K562 treated with DMSO at 1 percent for 48 hours (cell line): Measurements from ENCODE around the gene DEFB123. TPM values are rescaled to one million over a fixed set of nuclear protein-coding genes. Genes with fewer than 3 reads are reported as not detected.

Experiments used
- total RNA-seq: library from RNA; unstranded; fragments of 300-600 nt; gene quantifications from 2 replicates; pipeline ENCODE4 v1.2.3, GENCODE V29; 2022; ENCODE audit warnings: low replicate concordance; ENCODE audit errors: extremely low read depth

Gene DEFB123, protein sequence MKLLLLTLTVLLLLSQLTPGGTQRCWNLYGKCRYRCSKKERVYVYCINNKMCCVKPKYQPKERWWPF
- total RNA-seq: not detected in 2 replicates

GRCh38 chr20:31440012-31440659, at the start of gene DEFB123:
TSS of gene DEFB123 (plus strand) at chr20:31440632. CDS start at chr20:31440699, 67 bp downstream.

DNA sequence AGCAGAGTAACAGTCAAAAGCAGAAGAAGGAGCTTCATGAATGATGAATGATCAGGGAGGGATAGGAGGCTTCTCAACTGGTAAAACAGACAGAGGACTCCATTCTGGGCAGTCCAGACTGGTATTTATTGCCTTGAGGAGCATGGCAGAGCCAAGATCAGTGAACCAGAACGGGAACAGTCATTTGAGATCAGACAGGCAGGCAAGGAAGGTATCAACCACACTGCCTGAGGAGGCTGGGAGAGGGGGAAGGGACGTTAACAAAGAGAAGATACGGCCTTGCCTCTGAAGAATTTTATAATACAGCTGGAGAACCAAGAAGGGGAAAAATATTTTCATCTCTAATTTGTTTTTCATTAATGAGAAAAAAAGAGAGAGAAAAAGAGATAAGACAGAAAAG, 34.3 kb upstream of the DEFB123 start, which contains the start of gene DEFB121:
DEFB121 (minus strand) TSS at position 101 of the 400 bp plus-strand sequence; CDS start at position 38, 63 bp downstream.

GRCh38 chr20:31474758-31475427, 34.5 kb downstream of the DEFB123 start, which contains the start of the genes DEFB124 and REM1:
TSS of gene DEFB124 (minus strand) at chr20:31475127. CDS start at chr20:31473013, 2,114 bp downstream.
TSS of gene REM1 (plus strand) at chr20:31475288. CDS start at chr20:31476446, 1,158 bp downstream.

Other genes starting within 250 kb of the DEFB123 start
- not detected in 2 replicates for gene DEFB115, start 183.0 kb upstream of the DEFB123 start, total RNA-seq
- not detected in 2 replicates for gene DEFB116, start 132.0 kb upstream of the DEFB123 start, total RNA-seq
- not detected in 2 replicates for gene DEFB118, start 72.0 kb upstream of the DEFB123 start, total RNA-seq
- not detected in 2 replicates for gene DEFB119, start 50.0 kb upstream of the DEFB123 start, total RNA-seq
- not detected in 2 replicates for gene DEFB121, start 34.4 kb upstream of the DEFB123 start, total RNA-seq
- not detected in 2 replicates for gene DEFB124, start 34.5 kb downstream of the DEFB123 start, total RNA-seq
- not detected in 2 replicates for gene REM1, start 34.7 kb downstream of the DEFB123 start, total RNA-seq
- not detected in 2 replicates for gene HM13, start 73.8 kb downstream of the DEFB123 start, total RNA-seq
- gene ID1, start 164.7 kb downstream of the DEFB123 start, total RNA-seq: not detected in 2 replicates
- gene COX4I2, start 197.3 kb downstream of the DEFB123 start, total RNA-seq: not detected in 2 replicates